ENCODE measurements around the gene ADD3. TPM values are rescaled to one million over a fixed set of nuclear protein-coding genes. Genes with fewer than 3 reads are reported as not detected.
A peak's percentile ranks its signal among the peaks of the same experiment; 100 is the strongest.

Gene ADD3
- total RNA-seq, 1 experiment from 2014 or later: 43.9 TPM

DNA sequence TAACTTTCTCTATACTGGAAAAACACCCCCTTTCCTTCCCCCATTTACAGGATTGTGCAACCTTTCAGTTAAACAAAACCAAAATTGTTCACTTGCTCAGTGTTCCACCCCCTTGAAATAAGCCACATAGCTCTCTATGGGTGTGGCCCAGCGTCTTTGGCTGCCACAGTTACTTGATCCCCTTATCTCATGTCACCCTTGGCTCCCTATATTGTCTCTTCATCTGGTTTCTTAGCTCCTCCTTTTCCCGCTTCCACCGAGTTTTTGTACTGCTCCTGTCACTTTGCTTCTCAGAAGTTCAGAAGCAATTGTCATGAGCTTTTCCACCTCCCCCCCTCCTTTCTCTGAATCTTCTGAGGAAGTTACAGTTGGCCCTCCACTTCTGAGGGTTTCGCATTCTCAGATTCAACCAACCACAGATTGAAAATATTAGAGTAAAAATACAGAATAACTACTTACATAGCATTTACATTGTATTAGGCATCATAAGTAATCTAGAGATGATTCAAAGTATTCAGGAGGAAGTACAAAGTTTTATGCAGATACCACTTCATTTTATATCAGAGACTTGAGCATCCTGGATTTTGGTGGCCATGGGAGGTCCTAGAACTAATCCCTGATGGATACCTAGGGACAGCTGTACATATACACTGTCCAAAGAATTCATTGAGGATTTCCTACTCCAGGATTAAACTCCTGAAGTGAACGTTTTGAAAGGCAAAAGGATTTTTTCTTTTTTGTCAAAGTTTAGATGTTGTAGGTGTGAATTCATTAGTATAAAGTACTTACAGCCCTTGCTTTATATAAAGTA lies 60.4 kb downstream of the ADD3 start:
- peak; percentile 21 for DNase-seq (ENCODE audit: low read depth)

DNA sequence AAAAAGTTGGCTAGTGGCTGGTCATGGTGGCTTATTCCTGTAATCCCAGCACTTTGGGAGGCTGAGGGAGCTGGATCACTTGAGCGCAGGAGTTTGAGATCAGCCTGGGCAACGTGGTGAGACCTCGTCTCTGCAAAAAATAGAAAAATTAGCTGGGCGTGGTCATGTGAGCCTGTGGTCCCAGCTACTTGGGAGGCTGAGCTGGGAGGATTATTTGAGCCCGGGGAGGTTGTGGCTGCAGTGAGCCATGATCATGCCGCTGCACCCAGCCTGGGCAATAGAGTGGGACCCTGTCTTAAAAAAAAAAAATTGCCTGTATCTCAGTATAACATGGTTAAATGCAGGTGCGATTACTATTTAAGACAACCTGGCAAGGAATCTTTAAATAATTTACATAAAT lies 61.0 kb downstream of the ADD3 start:
- no peak for DNase-seq (ENCODE audit: low read depth)

- DNase-seq (ENCODE audit: low read depth): peak; percentile 15
Observed at GRCh38 chr10:110069502-110069982, 61.8 kb downstream of the ADD3 start.

- DNase-seq (ENCODE audit: low read depth): no peak
Observed at GRCh38 chr10:110073896-110074295, 66.1 kb downstream of the ADD3 start.

GRCh38 chr10:110074298-110074697 lies 66.5 kb downstream of the ADD3 start:
- peak; percentile 29 for DNase-seq (ENCODE audit: low read depth)

GRCh38 chr10:110074758-110075671 lies 67.2 kb downstream of the ADD3 start:
- peak; percentile 76 for DNase-seq (ENCODE audit: low read depth)

DNA sequence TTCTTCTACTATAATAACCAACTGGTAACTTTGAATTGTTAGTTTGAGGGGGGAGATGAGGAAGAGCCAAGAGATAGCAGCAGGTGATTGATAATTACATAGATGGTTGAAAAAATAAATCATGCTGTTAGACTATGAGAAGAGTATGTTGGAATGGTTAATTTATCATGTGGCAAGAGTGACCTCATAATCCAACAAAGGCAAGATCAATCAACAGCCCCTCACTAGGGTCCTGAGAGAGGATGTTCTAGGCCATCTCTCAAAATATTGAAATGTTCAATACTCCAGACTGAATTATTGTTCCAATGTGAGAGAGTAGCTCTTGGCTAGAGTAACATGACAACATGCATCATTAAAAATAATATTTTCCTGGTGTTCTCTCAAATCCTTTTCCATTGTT lies 67.9 kb downstream of the ADD3 start:
- DNase-seq (ENCODE audit: low read depth): no peak

DNA sequence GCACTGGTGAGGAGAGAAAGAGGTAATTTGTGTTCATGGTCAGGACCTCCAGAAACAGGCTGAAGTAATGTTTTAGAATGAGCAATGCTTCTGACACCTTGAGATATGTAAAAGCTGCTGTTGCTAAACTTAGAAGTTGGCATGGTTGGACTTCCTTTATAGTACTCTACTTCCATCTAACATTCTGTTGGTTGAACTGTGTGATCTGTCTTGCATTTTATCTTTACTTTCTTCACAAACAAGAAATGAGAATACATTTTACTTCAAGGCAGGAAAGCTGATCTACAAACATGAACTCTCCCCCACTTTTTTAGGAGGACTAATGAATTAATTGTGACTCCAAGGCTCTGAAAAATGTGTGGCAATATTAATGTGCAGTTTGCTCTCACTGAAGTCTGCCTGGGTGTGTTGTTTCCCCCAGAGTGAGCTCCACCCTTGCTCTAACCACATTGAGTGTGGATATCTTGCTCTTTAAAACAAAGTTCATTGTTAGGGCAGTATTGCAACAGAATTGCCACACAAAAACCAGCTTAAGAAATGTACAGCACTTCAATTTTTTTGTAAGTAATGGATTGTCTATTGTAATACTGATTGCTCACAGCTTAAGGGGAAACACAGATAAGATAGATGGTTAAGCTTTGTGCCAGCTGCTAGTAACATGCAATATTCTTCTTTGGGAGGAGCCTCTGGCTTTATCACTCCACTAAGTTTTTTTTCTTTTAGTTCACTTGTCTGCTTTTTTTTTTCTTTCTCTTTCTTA lies 69.0 kb downstream of the ADD3 start:
- DNase-seq (ENCODE audit: low read depth): peak; percentile 80

GRCh38 chr10:110077436-110078130 lies 69.8 kb downstream of the ADD3 start:
- peak; percentile 48 for DNase-seq (ENCODE audit: low read depth)

GRCh38 chr10:110078317-110078716 lies 70.5 kb downstream of the ADD3 start:
- no peak for DNase-seq (ENCODE audit: low read depth)

DNA sequence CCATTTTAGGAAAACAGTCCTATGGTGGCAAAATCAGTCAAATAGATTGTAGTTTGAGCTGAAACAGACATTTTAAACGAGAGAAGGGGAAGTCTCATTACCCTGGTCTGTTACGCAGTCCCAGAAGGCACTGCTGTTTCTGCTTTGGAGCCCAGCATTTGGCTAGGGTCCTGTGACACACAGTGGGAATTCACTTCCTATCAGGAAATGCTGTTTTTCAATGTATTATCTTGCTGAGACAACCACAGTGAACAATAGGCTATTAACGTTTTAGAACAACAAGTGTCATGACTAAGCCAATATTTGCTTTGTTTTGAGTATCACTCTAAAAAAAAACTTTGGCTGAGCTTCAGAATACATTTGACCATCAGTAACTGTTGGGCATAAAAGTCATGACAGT lies 74.1 kb downstream of the ADD3 start:
- DNase-seq (ENCODE audit: low read depth): no peak

- DNase-seq (ENCODE audit: low read depth): peak; percentile 39
Observed at GRCh38 chr10:110083884-110084283, 76.1 kb downstream of the ADD3 start.

- no peak for DNase-seq (ENCODE audit: low read depth)
Observed at GRCh38 chr10:110087682-110088081, 79.9 kb downstream of the ADD3 start.

- DNase-seq (ENCODE audit: low read depth): no peak
Observed at GRCh38 chr10:110088367-110089104, 80.8 kb downstream of the ADD3 start.

- no peak for DNase-seq (ENCODE audit: low read depth)
Observed at GRCh38 chr10:110091830-110092229, 84.0 kb downstream of the ADD3 start.

DNA sequence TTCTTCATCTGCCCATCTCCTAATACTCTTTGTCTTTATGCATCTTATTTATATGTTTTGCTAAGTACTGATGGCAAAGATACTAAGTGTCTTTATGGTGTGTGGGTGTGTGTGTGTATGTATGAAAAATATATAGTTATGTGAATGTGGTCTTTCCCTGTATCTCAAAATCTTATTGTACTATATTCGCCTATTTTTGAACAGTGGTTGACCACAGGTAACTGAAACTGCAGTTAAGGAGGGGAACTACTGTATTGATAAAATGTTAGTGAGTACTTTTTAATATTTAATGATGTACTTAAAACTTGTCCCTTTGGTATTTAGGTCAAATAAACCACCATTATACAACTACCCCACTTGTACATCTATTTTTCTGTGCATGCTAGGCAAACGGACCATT lies 85.9 kb downstream of the ADD3 start:
- DNase-seq (ENCODE audit: low read depth): no peak

GRCh38 chr10:110094786-110095185 lies 87.0 kb downstream of the ADD3 start:
- DNase-seq (ENCODE audit: low read depth): no peak

DNA sequence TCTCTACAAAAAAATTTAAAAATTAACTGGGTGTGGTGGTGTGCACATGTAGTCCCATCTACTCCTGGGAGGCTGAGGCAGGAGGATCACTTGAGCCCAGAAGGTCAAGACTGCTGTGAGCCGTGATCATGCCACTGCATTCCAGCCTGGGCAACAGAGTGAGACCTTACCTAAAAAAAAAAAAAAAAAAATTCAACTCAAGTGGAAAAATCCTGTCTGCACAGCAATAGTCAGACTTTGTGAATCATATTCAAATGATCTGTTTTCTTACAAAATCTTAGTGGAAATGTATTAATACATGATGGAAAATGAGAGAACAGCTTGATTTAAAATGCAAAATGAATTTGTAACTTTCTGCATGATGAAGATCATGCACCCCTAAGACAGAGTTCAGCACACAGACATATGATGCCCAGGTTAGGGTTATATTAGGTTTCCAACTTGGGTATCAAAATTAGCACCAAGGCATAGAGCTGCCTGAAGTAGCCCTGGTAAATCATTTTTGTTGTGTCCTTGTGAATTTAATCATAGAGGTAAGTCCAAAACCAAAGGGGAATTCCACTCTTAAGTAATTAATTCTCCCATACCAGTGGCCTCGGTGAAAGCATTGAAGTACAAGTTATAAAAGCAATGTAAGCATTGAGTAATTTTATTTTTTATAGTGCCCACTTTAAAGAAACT lies 93.8 kb downstream of the ADD3 start:
- no peak for DNase-seq (ENCODE audit: low read depth)

DNA sequence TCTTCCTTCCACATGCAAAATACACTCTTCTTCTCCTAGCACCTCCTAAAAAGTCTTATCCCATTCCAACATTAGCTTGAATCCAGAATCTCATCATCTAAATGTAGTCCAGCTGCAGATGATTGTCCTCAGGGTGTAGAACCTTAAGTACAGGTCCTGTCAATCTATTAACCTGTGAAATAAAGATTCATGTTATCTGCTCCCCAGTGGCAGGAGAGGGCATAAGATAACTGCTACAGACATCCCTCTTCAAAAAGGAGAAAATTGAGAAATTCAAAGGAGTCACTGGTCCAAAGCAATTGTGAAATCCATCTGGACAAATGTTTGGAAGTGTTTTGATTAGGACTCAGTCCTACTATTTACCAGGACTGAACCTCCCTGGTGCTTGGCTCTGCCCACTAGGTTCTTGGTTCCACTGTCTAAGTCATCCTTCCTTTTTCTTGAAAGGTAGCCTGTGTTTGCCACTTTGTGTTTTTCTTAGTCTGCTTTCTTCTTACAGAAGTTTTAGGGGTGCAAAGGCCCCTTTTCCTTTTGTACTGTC lies 96.2 kb downstream of the ADD3 start:
- DNase-seq (ENCODE audit: low read depth): no peak

DNA sequence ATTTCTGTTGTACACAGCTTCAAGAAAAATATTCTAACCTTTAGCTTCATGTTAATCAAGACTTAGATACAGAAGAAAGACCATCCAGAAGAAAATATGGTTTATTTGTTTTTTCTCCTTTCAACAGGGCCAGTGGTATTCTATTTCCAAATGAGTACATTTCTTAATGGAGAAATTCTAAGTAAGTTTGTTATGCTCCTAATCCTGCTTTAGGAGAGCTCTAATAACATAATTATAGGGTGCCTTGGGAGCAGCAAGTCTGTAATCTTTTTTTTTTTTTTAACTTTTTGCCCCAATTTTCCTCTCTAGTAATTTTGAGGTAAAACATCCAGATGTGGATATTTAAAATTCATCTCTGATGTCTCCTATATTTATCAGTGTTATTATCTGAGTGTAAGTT lies 98.1 kb downstream of the ADD3 start:
- no peak for DNase-seq (ENCODE audit: low read depth)
